Transverse colon (tissue), 3 donors: ENCODE measurements around the gene ZFYVE21.

Experiments
- CTCF ChIP-seq, 5 experiments: fragments of 200-600 bp in 3 of 5; fragments of 450-650 bp in 2 of 5; sonication (generic) in 3 of 5; IDR thresholded peaks; 1 replicate in 2 of 5; 2 replicates in 3 of 5; pipeline ENCODE4 v1.5.1; 2016 to 2017; ENCODE audit warnings: antibody characterized with exemption in 5 of 5, inconsistent platforms in 3 of 5, mild to moderate bottlenecking in 2 of 5, moderate library complexity in 1 of 5
- EP300 ChIP-seq: sonication (generic); formaldehyde crosslinking; IDR thresholded peaks from one replicate; pipeline ENCODE4 v1.6.1; 2017; ENCODE audit warnings: antibody characterized with exemption, low read depth

GRCh38 chr14:103725739-103726395, 10.3 kb downstream of the ZFYVE21 start:
- TF ChIP-seq CTCF (IDR thresholded peaks at IDR 0.05) (no peak), EP300 (no peak)
